Memory B cell (primary cell): ENCODE data around the gene AOPEP.

Source experiments
- ATAC-seq: fragments of 150-1000 bp; cut with Tn5 transposase; 2 replicates; pipeline ENCODE4 v1.10.0; 2021; ENCODE audit warnings: low read depth, mild to moderate bottlenecking, moderate library complexity
- DNase-seq, 2 donors: peaks; one replicate each; pipeline ENCODE4 v3.0.0; 2022; ENCODE audit warnings: low spot score in 2 of 2
- H3K27ac Mint-ChIP-seq: one replicate; pipeline ENCODE4 v1.8.0; 2022; ENCODE audit warnings: mild to moderate bottlenecking, moderate library complexity, mixed read lengths
- H3K27me3 Mint-ChIP-seq: one replicate; pipeline ENCODE4 v1.8.0; 2022; ENCODE audit warnings: mixed read lengths
- H3K36me3 Mint-ChIP-seq: one replicate; pipeline ENCODE4 v1.8.0; 2022; ENCODE audit warnings: mild to moderate bottlenecking, mixed read lengths
- H3K4me1 Mint-ChIP-seq: one replicate; pipeline ENCODE4 v1.8.0; 2022; ENCODE audit warnings: mixed read lengths
- H3K4me3 Mint-ChIP-seq: one replicate; pipeline ENCODE4 v1.8.0; 2022; ENCODE audit warnings: mild to moderate bottlenecking, moderate library complexity, mixed read lengths
- H3K9me3 Mint-ChIP-seq: one replicate; pipeline ENCODE4 v1.8.0; 2022; ENCODE audit warnings: mixed read lengths

AOPEP gene

DNA sequence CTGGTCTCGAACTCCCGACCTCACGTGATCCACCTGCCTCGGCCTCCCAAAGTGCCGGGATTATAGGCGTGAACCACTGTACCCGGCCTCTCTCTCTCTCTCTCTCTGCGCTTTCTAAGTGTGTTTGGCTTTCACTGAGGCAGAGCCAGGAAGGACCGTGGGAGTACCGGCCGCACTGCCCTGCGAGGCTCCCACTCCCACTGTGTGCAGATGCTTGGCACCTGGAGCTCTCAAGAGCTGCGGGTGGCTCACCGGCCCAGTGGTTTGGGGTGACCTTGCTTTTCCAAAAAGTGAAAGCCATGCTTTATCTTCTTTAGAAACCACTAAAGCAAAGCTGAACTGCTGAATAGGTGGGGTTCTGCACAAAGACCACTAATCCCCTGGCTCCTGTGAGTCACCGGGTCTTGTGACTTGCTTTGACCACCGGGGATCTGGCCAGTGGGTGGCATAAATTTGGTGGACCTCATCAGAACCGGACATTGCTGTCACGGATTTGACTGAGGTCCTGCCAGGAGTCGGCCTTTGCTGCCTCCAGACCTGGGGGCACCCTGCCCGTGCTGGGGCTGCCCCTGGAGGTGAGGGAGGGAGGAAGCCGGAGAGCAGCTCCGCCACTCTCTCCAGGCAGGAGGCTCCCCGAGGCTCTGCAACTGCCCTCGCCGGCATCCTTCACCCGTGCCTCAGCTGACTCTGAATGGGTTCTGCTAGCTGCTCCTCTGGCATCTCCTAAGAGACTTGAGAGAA lies 362.1 kb downstream of the AOPEP start:
- Mint-ChIP-seq H3K27me3 (no peaks in the 10 kb centered on the region), H3K9me3 (no peaks in the 10 kb centered on the region), H3K27ac (no peak overlapping the region), H3K4me3 (no peak overlapping the region), H3K36me3 (peaks cover 1% of the 10 kb centered on the region), H3K4me1 (no peaks in the 10 kb centered on the region)
- ATAC-seq (no peak), DNase-seq (no peak)

- no peaks in the 10 kb centered on the region for H3K4me1 Mint-ChIP-seq
- H3K9me3 Mint-ChIP-seq: no peaks in the 10 kb centered on the region
- H3K27me3 Mint-ChIP-seq: no peaks in the 10 kb centered on the region
- no peak overlapping the region for H3K4me3 Mint-ChIP-seq
- peaks cover 1% of the 10 kb centered on the region for H3K36me3 Mint-ChIP-seq
- ATAC-seq: no peak
- no peak for DNase-seq
- H3K27ac Mint-ChIP-seq: no peak overlapping the region
Observed at GRCh38 chr9:95089257-95090022, 362.9 kb downstream of the AOPEP start.

- Mint-ChIP-seq H3K9me3 (no peaks in the 10 kb centered on the region), H3K36me3 (peaks cover 1% of the 10 kb centered on the region), H3K27me3 (no peaks in the 10 kb centered on the region), H3K4me1 (no peaks in the 10 kb centered on the region), H3K27ac (no peak overlapping the region), H3K4me3 (no peak overlapping the region)
- DNase-seq: no peak
- no peak for ATAC-seq
Observed at GRCh38 chr9:95090023-95090791, 363.7 kb downstream of the AOPEP start.

GRCh38 chr9:95090871-95091577 lies 364.5 kb downstream of the AOPEP start:
- no peak overlapping the region for H3K27ac Mint-ChIP-seq
- no peaks in the 10 kb centered on the region for H3K27me3 Mint-ChIP-seq

DNA sequence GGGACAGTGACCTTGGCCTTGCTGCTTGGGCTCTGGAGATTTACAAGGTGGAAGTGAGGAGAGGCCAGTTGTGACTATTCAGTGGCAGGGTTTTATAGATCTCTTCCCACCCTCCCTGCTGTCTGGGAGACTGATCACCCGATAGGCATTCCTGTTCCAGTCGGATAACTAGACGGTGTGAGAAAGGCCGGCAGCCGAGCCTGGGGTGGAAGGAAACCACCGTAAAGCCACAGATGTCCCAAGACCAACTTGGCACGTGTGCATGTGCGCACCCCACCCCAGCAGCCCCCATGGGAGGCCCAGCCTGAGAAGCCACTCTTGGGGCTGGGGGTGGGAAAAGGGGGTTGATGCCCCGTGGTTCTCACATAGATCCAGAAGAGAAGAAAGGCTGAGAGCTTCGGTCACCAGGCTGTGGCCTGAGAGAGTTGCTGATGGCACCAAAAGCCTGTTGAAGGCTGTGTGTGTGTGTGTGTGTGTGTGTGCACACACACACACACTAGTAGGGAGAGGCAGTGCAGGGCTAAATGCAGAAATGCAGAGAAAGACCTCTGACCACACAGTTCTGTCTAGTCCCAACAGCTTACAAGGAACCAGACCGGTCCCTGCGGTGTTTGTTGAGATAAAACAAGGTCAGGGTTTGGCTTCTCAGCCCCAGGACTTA lies 365.2 kb downstream of the AOPEP start:
- no peaks in the 10 kb centered on the region for H3K27me3 Mint-ChIP-seq
- H3K27ac Mint-ChIP-seq: no peak overlapping the region
- H3K4me3 Mint-ChIP-seq: no peak overlapping the region
- no peaks in the 10 kb centered on the region for H3K9me3 Mint-ChIP-seq
- H3K36me3 Mint-ChIP-seq: peaks cover 3% of the 10 kb centered on the region
- no peaks in the 10 kb centered on the region for H3K4me1 Mint-ChIP-seq
- ATAC-seq: no peak
- no peak for DNase-seq

More at GRCh38 chr9:95090871-95091577, 364.5 kb downstream of the AOPEP start:
- no peak overlapping the region for H3K4me3 Mint-ChIP-seq
- H3K4me1 Mint-ChIP-seq: no peaks in the 10 kb centered on the region
- peaks cover 1% of the 10 kb centered on the region for H3K36me3 Mint-ChIP-seq
- ATAC-seq (no peak), DNase-seq (no peak)
- no peaks in the 10 kb centered on the region for H3K9me3 Mint-ChIP-seq

DNA sequence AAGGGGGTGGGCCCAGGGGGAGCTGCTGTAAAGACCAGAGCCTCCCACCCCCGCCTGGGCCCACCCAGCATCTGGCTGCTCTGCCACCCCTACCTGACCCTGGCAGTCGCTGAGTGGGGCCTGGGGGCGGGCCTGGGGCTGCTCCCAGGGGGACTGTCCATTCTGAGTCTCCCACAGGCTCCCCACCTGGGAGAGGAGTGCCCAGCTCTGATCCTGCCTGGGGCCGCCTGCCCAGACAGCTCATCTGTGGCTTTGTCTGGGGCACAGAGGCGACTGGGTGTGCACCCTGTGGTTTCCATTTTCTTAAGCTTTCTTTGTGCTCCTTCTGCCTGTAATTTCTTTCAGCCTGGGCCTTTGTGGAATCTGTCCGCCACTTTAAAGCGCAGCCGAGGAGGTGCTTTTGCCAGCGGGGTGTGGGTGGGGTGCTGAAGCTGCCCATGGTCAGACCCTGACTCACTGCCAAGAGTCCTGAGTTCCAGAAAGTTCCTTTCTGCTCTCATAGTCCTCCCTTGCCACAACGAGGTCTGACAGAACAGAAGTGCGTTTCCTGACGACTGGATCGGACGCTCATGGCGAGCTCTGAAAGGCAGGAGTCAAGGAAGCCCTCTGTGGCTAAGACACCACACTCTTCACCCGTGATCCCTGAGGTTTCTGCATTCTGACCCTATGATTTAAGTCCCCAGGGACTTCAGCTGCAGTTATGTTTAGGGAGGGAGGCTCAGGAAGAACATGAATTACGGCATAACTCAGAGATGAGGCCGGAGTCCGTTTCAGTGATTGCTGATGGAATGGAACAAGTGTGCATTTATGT lies 366.0 kb downstream of the AOPEP start:
- Mint-ChIP-seq H3K27me3 (no peaks in the 10 kb centered on the region), H3K9me3 (no peaks in the 10 kb centered on the region), H3K36me3 (peaks cover 3% of the 10 kb centered on the region), H3K4me1 (no peaks in the 10 kb centered on the region), H3K4me3 (no peak overlapping the region), H3K27ac (no peak overlapping the region)
- ATAC-seq (no peak), DNase-seq (no peak)

DNA sequence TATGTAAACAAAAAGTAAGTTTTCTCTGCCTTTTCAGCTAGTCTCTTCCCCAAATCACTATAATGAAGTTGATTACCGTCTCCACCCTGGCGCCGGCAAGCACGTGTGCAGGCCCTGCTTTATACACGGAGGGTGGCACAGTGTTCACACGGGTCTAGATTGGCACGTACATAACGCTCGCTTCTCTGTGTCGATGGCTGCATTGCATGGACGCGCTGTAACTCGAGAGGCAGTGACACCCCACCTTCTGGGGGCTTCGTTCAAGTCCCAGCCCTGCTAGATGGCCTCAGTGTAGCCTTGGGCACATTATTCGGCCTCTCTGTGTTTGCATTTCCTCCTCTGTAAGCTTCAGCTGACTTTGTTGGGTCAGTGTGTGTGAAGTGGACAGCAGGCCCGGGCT lies 367.1 kb downstream of the AOPEP start:
- Mint-ChIP-seq H3K27ac (no peak overlapping the region), H3K4me1 (no peaks in the 10 kb centered on the region), H3K9me3 (no peaks in the 10 kb centered on the region), H3K27me3 (no peaks in the 10 kb centered on the region), H3K4me3 (no peak overlapping the region), H3K36me3 (peaks cover 2% of the 10 kb centered on the region)
- ATAC-seq (no peak), DNase-seq (no peak)

- ATAC-seq: no peak
- H3K27me3 Mint-ChIP-seq: no peaks in the 10 kb centered on the region
- no peaks in the 10 kb centered on the region for H3K9me3 Mint-ChIP-seq
- peaks cover 2% of the 10 kb centered on the region for H3K36me3 Mint-ChIP-seq
- H3K4me3 Mint-ChIP-seq: no peak overlapping the region
- DNase-seq: no peak
- H3K27ac Mint-ChIP-seq: no peak overlapping the region
- H3K4me1 Mint-ChIP-seq: no peaks in the 10 kb centered on the region
Observed at GRCh38 chr9:95094002-95094401, 367.5 kb downstream of the AOPEP start.

- no peak overlapping the region for H3K27ac Mint-ChIP-seq
Observed at GRCh38 chr9:95095641-95096355, 369.3 kb downstream of the AOPEP start.

GRCh38 chr9:95096381-95096780 lies 369.9 kb downstream of the AOPEP start:
- ATAC-seq: no peak
- Mint-ChIP-seq H3K36me3 (peaks cover 2% of the 10 kb centered on the region), H3K4me1 (no peaks in the 10 kb centered on the region), H3K27ac (no peak overlapping the region), H3K4me3 (no peak overlapping the region), H3K9me3 (no peaks in the 10 kb centered on the region), H3K27me3 (no peaks in the 10 kb centered on the region)
- DNase-seq: no peak

More at GRCh38 chr9:95095641-95096355, 369.3 kb downstream of the AOPEP start:
- ATAC-seq (no peak), DNase-seq (no peak)
- H3K27me3 Mint-ChIP-seq: no peaks in the 10 kb centered on the region
- H3K4me3 Mint-ChIP-seq: no peak overlapping the region
- H3K4me1 Mint-ChIP-seq: no peaks in the 10 kb centered on the region
- peaks cover 2% of the 10 kb centered on the region for H3K36me3 Mint-ChIP-seq
- H3K9me3 Mint-ChIP-seq: no peaks in the 10 kb centered on the region

- H3K4me1 Mint-ChIP-seq: no peaks in the 10 kb centered on the region
- no peak overlapping the region for H3K4me3 Mint-ChIP-seq
- DNase-seq (no peak), ATAC-seq (no peak)
- H3K27ac Mint-ChIP-seq: no peak overlapping the region
- no peaks in the 10 kb centered on the region for H3K27me3 Mint-ChIP-seq
- peaks cover 2% of the 10 kb centered on the region for H3K36me3 Mint-ChIP-seq
- H3K9me3 Mint-ChIP-seq: no peaks in the 10 kb centered on the region
Observed at GRCh38 chr9:95096807-95097206, 370.3 kb downstream of the AOPEP start.

DNA sequence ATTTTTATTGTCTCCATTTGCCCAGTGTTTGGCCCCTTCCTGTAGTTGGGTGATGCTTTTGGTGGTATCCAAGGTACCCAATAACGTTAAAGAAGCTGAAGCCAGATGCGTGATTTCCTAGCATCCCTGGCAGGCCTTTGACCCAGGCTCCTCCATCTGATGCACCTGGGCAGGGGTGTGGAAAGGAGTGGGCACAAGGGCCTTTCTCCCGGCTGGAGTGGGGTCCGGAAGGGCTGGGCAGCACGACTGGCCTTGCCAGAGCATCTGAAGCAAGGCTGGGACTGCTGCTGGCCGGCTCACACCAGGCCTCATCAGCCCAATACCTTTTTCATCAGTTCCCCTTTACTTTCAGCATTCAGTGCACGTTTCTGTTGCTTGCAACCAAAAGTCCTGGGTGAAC lies 370.8 kb downstream of the AOPEP start:
- H3K4me3 Mint-ChIP-seq: no peak overlapping the region
- H3K27ac Mint-ChIP-seq: no peak overlapping the region
- H3K36me3 Mint-ChIP-seq: peaks cover 2% of the 10 kb centered on the region
- no peaks in the 10 kb centered on the region for H3K27me3 Mint-ChIP-seq
- DNase-seq (no peak), ATAC-seq (no peak)
- H3K9me3 Mint-ChIP-seq: no peaks in the 10 kb centered on the region
- H3K4me1 Mint-ChIP-seq: no peaks in the 10 kb centered on the region
